Body of pancreas (tissue), 4 donors: ENCODE measurements around the gene FOXI3. TPM values are rescaled to one million over a fixed set of nuclear protein-coding genes. Genes with fewer than 3 reads are reported as not detected.
"Not testable (repeated sequence)": the region's sequence is repeated elsewhere in the genome, so short reads cannot be mapped to it uniquely, and the experiment has no call there.

Source experiments
- ATAC-seq: fragments of 150-250 bp; one replicate; pipeline ENCODE4 v1.9.1; 2016
- DNase-seq, 4 donors: peaks; one replicate each; pipeline ENCODE4 v3.0.0-alpha.2; 2019
- H3K27ac ChIP-seq, 4 donors: fragments of 200-600 bp; sonication (generic); 1 replicate in 3 of 4; 2 replicates in 1 of 4; pipeline versions ENCODE4 v1.5.1 to v1.6.1; 2016 to 2019; ENCODE audit warnings: mild to moderate bottlenecking in 1 of 4, mixed read lengths in 1 of 4, moderate library complexity in 1 of 4
- H3K27me3 ChIP-seq, 2 donors: fragments of 200-600 bp; sonication (generic); one replicate each; pipeline ENCODE4 v1.6.0; 2016; ENCODE audit warnings: mild to moderate bottlenecking in 1 of 2
- H3K36me3 ChIP-seq, 2 donors: fragments of 200-600 bp; sonication (generic); replicated peaks in 1 of 2; 2 replicates each; pipeline ENCODE4 v1.5.1; 2016; ENCODE audit warnings: low read depth in 2 of 2; ENCODE audit not compliant: insufficient read depth in 1 of 2
- H3K4me1 ChIP-seq: fragments of 200-600 bp; sonication (generic); one replicate; pipeline ENCODE4 v1.6.0; 2016
- H3K4me3 ChIP-seq, 2 donors: fragments of 200-600 bp; sonication (generic); 1 replicate in 1 of 2; 2 replicates in 1 of 2; pipeline ENCODE4 v1.5.1; 2016 to 2019
- H3K9me3 ChIP-seq, 3 donors: fragments of 200-600 bp; sonication (generic); 1 replicate in 2 of 3; 2 replicates in 1 of 3; pipeline ENCODE4 v1.5.1; 2016
- POLR2A ChIP-seq, 3 donors: fragments of 450-650 bp; IDR thresholded peaks; one replicate each; pipeline ENCODE4 v1.6.1; 2016; ENCODE audit warnings: antibody characterized with exemption in 3 of 3, mild to moderate bottlenecking in 2 of 3
- WGBS, 2 donors: methylation state at CpG; one replicate each; pipeline ENCODE4 v1.1.5; 2017; 5-methylcytosine and 5-hydroxymethylcytosine counted together
- intact Hi-C: fragments of 100-400 bp; cut with DNase I; formaldehyde crosslinking; loops from one replicate; pipeline ENCODE4 v1.15.1; 2023
- total RNA-seq, 2 donors: library from RNA; depleted of rRNA; stranded (reverse); fragments of >200 nt; gene quantifications; one replicate each; pipeline ENCODE4 v1.1.0, GENCODE V29; 2016
- TF ChIP-seq, protein P1 (sequence below), 7 experiments: fragments of 450-650 bp in 4 of 7; fragments of 200-600 bp in 3 of 7; sonication (generic) in 3 of 7; IDR thresholded peaks; one replicate each; pipeline ENCODE4 v1.5.1; 2016 to 2019; ENCODE audit warnings: antibody characterized with exemption in 7 of 7

FOXI3 gene
- total RNA-seq, 2 donors from 2014 or later = not detected

DNA sequence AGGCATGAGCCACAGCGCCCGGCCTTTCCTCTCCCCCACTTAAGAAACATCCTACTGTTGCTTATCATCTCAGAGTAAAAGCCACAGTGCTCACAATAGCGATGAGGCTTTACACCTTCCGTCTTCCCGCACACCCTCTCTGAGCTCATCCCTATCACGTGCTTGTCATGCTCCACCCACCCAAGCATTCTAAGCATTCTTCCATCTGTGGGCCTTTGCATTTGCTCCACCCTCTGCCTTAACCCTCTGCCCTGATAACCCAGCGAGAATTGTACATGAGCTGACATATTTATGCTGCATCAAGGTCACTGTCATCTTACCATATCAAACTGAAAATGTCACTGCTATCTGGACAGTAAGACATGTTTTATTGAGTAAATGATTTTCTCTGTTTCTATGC, 22.6 kb downstream of the FOXI3 start:
- ATAC-seq (no peak), DNase-seq (no peak)
- H3K4me3 ChIP-seq = no peak overlapping the region
- H3K4me1 ChIP-seq = no peaks in the 10 kb centered on the region
- H3K27me3 ChIP-seq = no peaks in the 10 kb centered on the region
- no peaks in the 10 kb centered on the region for H3K36me3 ChIP-seq
- intact Hi-C loops = no loop called here
- no peak for TF ChIP-seq POLR2A (IDR thresholded peaks at IDR 0.05)
- TF ChIP-seq, protein P1, sequence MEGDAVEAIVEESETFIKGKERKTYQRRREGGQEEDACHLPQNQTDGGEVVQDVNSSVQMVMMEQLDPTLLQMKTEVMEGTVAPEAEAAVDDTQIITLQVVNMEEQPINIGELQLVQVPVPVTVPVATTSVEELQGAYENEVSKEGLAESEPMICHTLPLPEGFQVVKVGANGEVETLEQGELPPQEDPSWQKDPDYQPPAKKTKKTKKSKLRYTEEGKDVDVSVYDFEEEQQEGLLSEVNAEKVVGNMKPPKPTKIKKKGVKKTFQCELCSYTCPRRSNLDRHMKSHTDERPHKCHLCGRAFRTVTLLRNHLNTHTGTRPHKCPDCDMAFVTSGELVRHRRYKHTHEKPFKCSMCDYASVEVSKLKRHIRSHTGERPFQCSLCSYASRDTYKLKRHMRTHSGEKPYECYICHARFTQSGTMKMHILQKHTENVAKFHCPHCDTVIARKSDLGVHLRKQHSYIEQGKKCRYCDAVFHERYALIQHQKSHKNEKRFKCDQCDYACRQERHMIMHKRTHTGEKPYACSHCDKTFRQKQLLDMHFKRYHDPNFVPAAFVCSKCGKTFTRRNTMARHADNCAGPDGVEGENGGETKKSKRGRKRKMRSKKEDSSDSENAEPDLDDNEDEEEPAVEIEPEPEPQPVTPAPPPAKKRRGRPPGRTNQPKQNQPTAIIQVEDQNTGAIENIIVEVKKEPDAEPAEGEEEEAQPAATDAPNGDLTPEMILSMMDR (IDR thresholded peaks at IDR 0.05) = no peak
- H3K9me3 ChIP-seq = no peaks in the 10 kb centered on the region
- 77 to 87% methylated on average over 7 of the region's 7 CpGs for WGBS, 2 donors
- no peak overlapping the region for H3K27ac ChIP-seq

DNA sequence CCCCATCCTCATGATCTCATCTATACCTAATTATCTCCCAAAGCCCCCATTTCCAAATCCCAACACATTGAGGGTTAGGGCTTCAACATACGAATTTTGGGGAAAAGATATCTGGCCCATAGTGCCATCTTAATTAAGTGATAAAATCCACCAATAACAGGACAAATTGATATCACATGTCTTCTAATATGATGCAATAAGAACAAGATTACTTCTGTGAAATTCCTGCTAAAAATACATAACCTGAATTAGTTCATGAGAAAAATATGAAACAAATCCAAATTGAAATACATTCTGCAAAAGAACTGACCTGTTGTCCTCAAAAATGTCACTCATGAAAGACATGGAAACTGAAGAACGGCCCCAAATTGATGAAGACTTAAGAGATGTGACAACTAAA, 28.8 kb downstream of the FOXI3 start:
- intact Hi-C loops = no loop called here
- TF ChIP-seq, protein P1 (IDR thresholded peaks at IDR 0.05) = no peak
- no peak for TF ChIP-seq POLR2A (IDR thresholded peaks at IDR 0.05)
- Histone ChIP-seq H3K4me1 (no peaks in the 10 kb centered on the region), H3K27ac (no peak overlapping the region), H3K9me3 (no peaks in the 10 kb centered on the region), H3K4me3 (no peak overlapping the region), H3K27me3 (no peaks in the 10 kb centered on the region), H3K36me3 (no peaks in the 10 kb centered on the region)
- ATAC-seq (no peak), DNase-seq (no peak)
- 51 to 54% methylated on average over 2 of the region's 2 CpGs for WGBS, 2 donors

DNA sequence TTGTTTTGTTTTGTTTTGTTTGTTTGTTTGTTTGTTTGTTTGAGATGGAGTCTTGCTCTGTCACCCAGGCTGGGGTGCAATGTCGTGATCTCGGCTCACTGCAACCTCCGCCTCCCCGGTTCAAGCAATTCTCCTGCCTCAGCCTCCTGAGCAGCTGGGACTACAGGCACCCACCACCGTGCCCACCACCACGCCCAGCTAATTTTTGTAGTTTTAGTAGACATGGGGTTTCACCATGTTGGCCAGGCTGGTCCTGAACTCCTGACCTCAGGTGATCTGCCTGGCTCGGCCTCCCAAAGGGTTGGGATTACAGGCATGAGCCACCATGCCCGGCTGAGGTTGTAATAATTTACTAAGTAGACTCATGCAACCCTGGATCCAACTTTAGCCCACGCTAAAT, 33.4 kb downstream of the FOXI3 start:
- H3K4me1 ChIP-seq, H3K9me3 ChIP-seq, H3K4me3 ChIP-seq, ATAC-seq, H3K27ac ChIP-seq, H3K27me3 ChIP-seq, intact Hi-C loops, H3K36me3 ChIP-seq, DNase-seq: not testable (repeated sequence)
- 75 to 81% methylated on average over 9 of the region's 9 CpGs for WGBS, 2 donors

DNA sequence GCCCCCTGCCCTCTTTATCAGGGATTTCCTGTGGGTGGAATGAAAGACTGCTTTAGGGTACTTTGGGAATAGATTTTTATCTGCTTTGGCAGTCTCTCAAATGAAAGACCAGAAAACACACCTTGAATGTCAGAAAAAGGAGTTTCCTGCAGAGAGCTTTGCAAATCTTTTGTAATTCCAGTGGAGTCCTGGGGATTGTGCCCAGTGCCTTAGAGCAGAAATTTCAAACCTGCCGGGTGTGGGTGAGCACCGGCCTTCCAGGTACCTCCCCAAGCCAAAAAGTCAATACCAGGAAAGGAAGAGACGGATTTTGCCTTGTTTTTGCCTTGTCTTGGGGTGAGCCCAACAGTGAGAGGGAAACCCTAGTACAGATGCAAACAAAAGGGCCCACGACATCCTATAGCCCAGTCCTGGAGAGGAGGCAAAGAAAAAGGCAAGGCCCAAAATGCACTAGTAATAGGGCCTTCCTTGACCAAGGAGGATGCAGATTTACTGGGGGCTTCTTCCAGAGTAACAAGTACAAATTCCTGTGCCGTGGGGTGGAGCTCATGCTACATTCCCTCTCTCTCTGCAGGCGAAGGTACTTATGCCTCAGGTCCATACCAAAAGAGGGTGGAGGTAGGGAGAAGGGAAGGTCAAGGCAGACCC, 36.4 kb downstream of the FOXI3 start:
- H3K27me3 ChIP-seq = no peaks in the 10 kb centered on the region
- intact Hi-C loops = no loop called here
- DNase-seq (no peak), ATAC-seq (no peak)
- no peaks in the 10 kb centered on the region for H3K36me3 ChIP-seq
- TF ChIP-seq, protein P1 (IDR thresholded peaks at IDR 0.05) = no peak
- no peak for TF ChIP-seq POLR2A (IDR thresholded peaks at IDR 0.05)
- H3K27ac ChIP-seq = no peak overlapping the region
- no peak overlapping the region for H3K4me3 ChIP-seq
- 63 to 77% methylated on average over 4 to 6 of the region's 6 CpGs for WGBS, 2 donors
- H3K4me1 ChIP-seq = no peaks in the 10 kb centered on the region
- H3K9me3 ChIP-seq = no peaks in the 10 kb centered on the region

DNA sequence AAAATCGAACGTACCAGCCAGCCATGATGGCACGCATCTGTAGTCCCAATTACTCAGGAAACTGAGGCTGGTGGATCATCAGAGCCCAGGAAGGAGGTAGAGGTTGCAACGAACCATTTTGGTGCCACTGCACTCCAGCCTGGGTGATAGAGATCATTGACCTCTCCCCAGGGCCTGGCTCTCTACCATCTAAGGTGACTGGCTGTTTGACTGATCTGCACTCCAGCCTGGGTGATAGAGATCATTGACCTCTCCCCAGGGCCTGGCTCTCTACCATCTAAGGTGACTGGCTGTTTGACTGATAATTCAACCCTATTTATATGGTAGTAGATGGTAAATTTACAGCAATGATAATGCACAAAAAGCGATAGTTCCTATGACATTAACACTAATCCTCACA, 43.6 kb downstream of the FOXI3 start:
- 82 to 85% methylated on average over 5 of the region's 5 CpGs for WGBS, 2 donors
- H3K4me1 ChIP-seq, intact Hi-C loops, H3K27ac ChIP-seq, ATAC-seq, DNase-seq, H3K9me3 ChIP-seq, H3K36me3 ChIP-seq, H3K4me3 ChIP-seq, H3K27me3 ChIP-seq: not testable (repeated sequence)
